Smooth muscle cell (in vitro differentiated cells): ENCODE results near the gene BCAS1. TPM values are rescaled to one million over a fixed set of nuclear protein-coding genes. Genes with fewer than 3 reads are reported as not detected.

ENCODE experiments used
- DNase-seq: peaks from one replicate; lab custom pipeline; 2025; ENCODE audit not compliant: unreplicated experiment; lab: John Stamatoyannopoulos, UW
- H2AFZ ChIP-seq: fragments of 200-600 bp; sonication (generic); 2 replicates; pipeline ENCODE4 v1.6.0; 2016; ENCODE audit warnings: antibody characterized with exemption, low read depth, mild to moderate bottlenecking
- H3F3A ChIP-seq: fragments of 200-600 bp; sonication (generic); 2 replicates; pipeline ENCODE4 v1.6.0; 2017; ENCODE audit warnings: antibody characterized with exemption, low read depth
- H3K27ac ChIP-seq: fragments of 200-600 bp; sonication (generic); 2 replicates; pipeline ENCODE4 v1.5.1; 2016; ENCODE audit warnings: low read depth, mild to moderate bottlenecking
- H3K27me3 ChIP-seq: fragments of 200-600 bp; sonication (generic); 2 replicates; pipeline ENCODE4 v1.6.1; 2016; ENCODE audit warnings: low read depth, mild to moderate bottlenecking
- H3K36me3 ChIP-seq: fragments of 200-600 bp; sonication (generic); 2 replicates; pipeline ENCODE4 v1.5.1; 2016; ENCODE audit warnings: low read depth
- H3K4me1 ChIP-seq: fragments of 200-600 bp; sonication (generic); 2 replicates; pipeline ENCODE4 v1.5.1; 2016; ENCODE audit warnings: low read depth
- H3K4me2 ChIP-seq: fragments of 200-600 bp; sonication (generic); 2 replicates; pipeline ENCODE4 v1.6.0; 2016; ENCODE audit warnings: mild to moderate bottlenecking
- H3K4me3 ChIP-seq: fragments of 200-600 bp; sonication (generic); 2 replicates; pipeline ENCODE4 v1.5.1; 2016; ENCODE audit warnings: mild to moderate bottlenecking
- H3K79me2 ChIP-seq: fragments of 200-600 bp; sonication (generic); 2 replicates; pipeline ENCODE4 v1.6.0; 2016; ENCODE audit warnings: low read depth, mild to moderate bottlenecking
- H3K9ac ChIP-seq: fragments of 200-600 bp; sonication (generic); 2 replicates; pipeline ENCODE4 v1.6.0; 2016; ENCODE audit warnings: low read depth
- H3K9me3 ChIP-seq: fragments of 200-600 bp; sonication (generic); replicated peaks from 2 replicates; pipeline ENCODE4 v1.5.1; 2016; ENCODE audit warnings: low read depth
- H4K20me1 ChIP-seq: fragments of 200-600 bp; sonication (generic); 2 replicates; pipeline ENCODE4 v1.6.0; 2016; ENCODE audit warnings: low read depth
- CTCF ChIP-seq: fragments of 200-600 bp; sonication (generic); IDR thresholded peaks from 2 replicates; pipeline ENCODE4 v1.5.1; 2017; ENCODE audit warnings: borderline replicate concordance, mild to moderate bottlenecking, antibody characterized with exemption; ENCODE audit not compliant: insufficient read depth, poor library complexity, severe bottlenecking
- WGBS: methylation state at CpG from one replicate; pipeline ENCODE4 v1.1.7; 2016; ENCODE audit warnings: low lambda C conversion rate; 5-methylcytosine and 5-hydroxymethylcytosine counted together
- polyA plus RNA-seq: library from polyadenylated mRNA; unstranded; fragments of >200 nt; fragmentation: Nextera tagmentation; extraction: Ambion mirVana; gene quantifications from 2 replicates; pipeline ENCODE4 v1.2.1, GENCODE V29; 2016
- total RNA-seq: library from RNA; depleted of rRNA; stranded (reverse); fragments of >200 nt; gene quantifications from 2 replicates; pipeline ENCODE4 v1.2.3, GENCODE V29; 2014

The BCAS1 gene
- total and polyA plus RNA-seq, 2 experiments from 2014 or later = 0.09 to 0.15 TPM

GRCh38 chr20:54056762-54057639 lies 13.4 kb downstream of the BCAS1 start:
- Histone ChIP-seq H3K4me3 (no peak overlapping the region), H3K27ac (no peak overlapping the region), H3K4me2 (no peak overlapping the region), H3F3A (no peaks in the 10 kb centered on the region), H3K36me3 (no peaks in the 10 kb centered on the region), H2AFZ (no peak overlapping the region), H3K9ac (no peak overlapping the region), H3K9me3 (no peaks in the 10 kb centered on the region), H3K79me2 (no peaks in the 10 kb centered on the region), H4K20me1 (no peaks in the 10 kb centered on the region), H3K4me1 (no peaks in the 10 kb centered on the region), H3K27me3 (no peaks in the 10 kb centered on the region)
- DNase-seq = no peak
- no peak for TF ChIP-seq CTCF
- WGBS = 93% methylated on average over 3 of the region's 3 CpGs

GRCh38 chr20:54054516-54054915 lies 15.9 kb downstream of the BCAS1 start:
- Histone ChIP-seq H3K27me3 (no peaks in the 10 kb centered on the region), H2AFZ (no peak overlapping the region), H3K4me2 (no peak overlapping the region), H3K9ac (no peak overlapping the region), H3K27ac (no peak overlapping the region), H3F3A (no peaks in the 10 kb centered on the region), H3K4me1 (no peaks in the 10 kb centered on the region), H3K36me3 (no peaks in the 10 kb centered on the region), H3K4me3 (no peak overlapping the region), H4K20me1 (no peaks in the 10 kb centered on the region), H3K79me2 (no peaks in the 10 kb centered on the region), H3K9me3 (no peaks in the 10 kb centered on the region)
- no peak for TF ChIP-seq CTCF
- no peak for DNase-seq
- WGBS = 73% methylated on average over 5 of the region's 5 CpGs

GRCh38 chr20:54051068-54051467 lies 19.3 kb downstream of the BCAS1 start:
- 87% methylated on average over 2 of the region's 2 CpGs for WGBS
- no peak overlapping the region for H3K4me3 ChIP-seq
- H3F3A ChIP-seq = no peaks in the 10 kb centered on the region
- DNase-seq = no peak
- no peak overlapping the region for H3K4me2 ChIP-seq
- H3K9me3 ChIP-seq = no peaks in the 10 kb centered on the region
- no peaks in the 10 kb centered on the region for H3K4me1 ChIP-seq
- H2AFZ ChIP-seq = no peak overlapping the region
- no peaks in the 10 kb centered on the region for H3K36me3 ChIP-seq
- no peak overlapping the region for H3K27ac ChIP-seq
- H3K9ac ChIP-seq = no peak overlapping the region
- H4K20me1 ChIP-seq = no peaks in the 10 kb centered on the region
- no peak for TF ChIP-seq CTCF
- no peaks in the 10 kb centered on the region for H3K27me3 ChIP-seq
- no peaks in the 10 kb centered on the region for H3K79me2 ChIP-seq
